IMR-90 (cell line): ENCODE measurements around the gene PPM1G. TPM values are rescaled to one million over a fixed set of nuclear protein-coding genes. Genes with fewer than 3 reads are reported as not detected.

Source experiments
- ATAC-seq: fragments of 200-7000 bp; cut with Tn5 transposase; 2 replicates; pipeline ENCODE4 v1.9.1; 2020; ENCODE audit warnings: low read depth, mild to moderate bottlenecking, moderate library complexity
- BruUV-seq: library from RNA; stranded (reverse); fragments of 400-500 nt; replicated peaks from 2 replicates; lab custom pipeline; 2021; lab: Mats Ljungman, UMichigan
- CTCF ChIA-PET: fragments of 300-600 bp; formaldehyde crosslinking; extraction: SDS; loops from one replicate; lab custom pipeline; 2021; ENCODE audit warnings: antibody characterized with exemption; lab: Yijun Ruan, JAX
- POLR2A ChIA-PET: fragments of 300-600 bp; sonication (Branson Sonifier 250); formaldehyde crosslinking; loops from one replicate; lab custom pipeline; 2022; ENCODE audit warnings: antibody characterized with exemption; ENCODE audit not compliant: unreplicated experiment; lab: Charles Lee
- DNase-seq: peaks from one replicate; pipeline ENCODE4 v3.0.0; 2013
- H2AFZ ChIP-seq: replicated peaks from 2 replicates; pipeline ENCODE3; 2013; ENCODE audit warnings: low read length, mild to moderate bottlenecking; ENCODE audit not compliant: poor library complexity
- H2AK5ac ChIP-seq: 2 replicates; pipeline ENCODE4 v1.6.1; 2013; ENCODE audit warnings: low read depth, low read length, inconsistent platforms
- H2AK9ac ChIP-seq: replicated peaks from 2 replicates; pipeline ENCODE3; 2013; ENCODE audit warnings: mild to moderate bottlenecking, low read depth, low read length, moderate library complexity; ENCODE audit not compliant: poor library complexity
- H2BK120ac ChIP-seq: 2 replicates; pipeline ENCODE4 v1.6.1; 2013; ENCODE audit warnings: low read depth, low read length, inconsistent platforms
- H2BK15ac ChIP-seq: 3 replicates; pipeline ENCODE4 v1.6.1; 2013; ENCODE audit warnings: low read depth, low read length, inconsistent platforms
- H2BK20ac ChIP-seq: 2 replicates; pipeline ENCODE4 v1.6.1; 2013; ENCODE audit warnings: low read depth, mild to moderate bottlenecking, inconsistent platforms, low read length, moderate library complexity
- H2BK5ac ChIP-seq: 2 replicates; pipeline ENCODE4 v1.6.1; 2013; ENCODE audit warnings: mild to moderate bottlenecking, low read depth, low read length, inconsistent platforms; ENCODE audit not compliant: poor library complexity, severe bottlenecking
- H3K14ac ChIP-seq: replicated peaks from 2 replicates; pipeline ENCODE4 v1.6.1; 2013; ENCODE audit warnings: low read depth, low read length, inconsistent platforms
- H3K18ac ChIP-seq: 2 replicates; pipeline ENCODE4 v1.6.1; 2013; ENCODE audit warnings: low read depth, low read length, control low read depth
- H3K23ac ChIP-seq: 2 replicates; pipeline ENCODE4 v1.6.1; 2013; ENCODE audit warnings: low read depth, low read length, inconsistent platforms
- H3K27ac ChIP-seq: 2 replicates; pipeline ENCODE4 v1.5.1; 2013; ENCODE audit warnings: mild to moderate bottlenecking, control low read depth, low read length; ENCODE audit not compliant: insufficient read depth
- H3K27me3 ChIP-seq: 2 replicates; pipeline ENCODE4 v1.6.1; 2013; ENCODE audit warnings: low read length; ENCODE audit not compliant: control insufficient read depth, insufficient read depth
- H3K36me3 ChIP-seq: 2 replicates; pipeline ENCODE4 v1.6.1; 2013; ENCODE audit warnings: low read length, mixed read lengths; ENCODE audit not compliant: control insufficient read depth, insufficient read depth
- H3K4ac ChIP-seq: 2 replicates; pipeline ENCODE4 v1.6.1; 2013; ENCODE audit warnings: low read depth, low read length, inconsistent platforms
- H3K4me1 ChIP-seq: 2 replicates; pipeline ENCODE4 v1.6.1; 2013; ENCODE audit warnings: low read length, mixed read lengths; ENCODE audit not compliant: control insufficient read depth, insufficient read depth
- H3K4me2 ChIP-seq: 2 replicates; pipeline ENCODE4 v1.6.1; 2013; ENCODE audit warnings: low read depth, mild to moderate bottlenecking, control low read depth, low read length, moderate library complexity
- H3K4me3 ChIP-seq: 2 replicates; pipeline ENCODE4 v1.5.1; 2013; ENCODE audit warnings: low read depth, mild to moderate bottlenecking, control low read depth, low read length, moderate library complexity; ENCODE audit not compliant: insufficient read depth
- H3K56ac ChIP-seq: 2 replicates; pipeline ENCODE4 v1.6.1; 2013; ENCODE audit warnings: low read length, inconsistent platforms; ENCODE audit not compliant: insufficient read depth; ENCODE audit errors: extremely low read depth
- H3K79me1 ChIP-seq, 2 experiments: 2 replicates each; pipeline ENCODE4 v1.6.1; 2013; ENCODE audit warnings: low read length in 2 of 2, inconsistent platforms in 1 of 2, low read depth in 1 of 2
- H3K9ac ChIP-seq: 2 replicates; pipeline ENCODE4 v1.6.1; 2013; ENCODE audit warnings: low read depth, low read length, control low read depth
- H3K9me1 ChIP-seq: 2 replicates; pipeline ENCODE4 v1.6.1; 2013; ENCODE audit warnings: low read length, inconsistent platforms; ENCODE audit not compliant: insufficient read depth
- H3K9me3 ChIP-seq: 2 replicates; pipeline ENCODE4 v1.6.1; 2013; ENCODE audit warnings: low read length; ENCODE audit not compliant: control insufficient read depth, insufficient read depth
- H4K20me1 ChIP-seq: 2 replicates; pipeline ENCODE4 v1.6.1; 2013; ENCODE audit warnings: low read length, inconsistent platforms; ENCODE audit not compliant: insufficient read depth
- H4K5ac ChIP-seq: 2 replicates; pipeline ENCODE4 v1.6.1; 2013; ENCODE audit warnings: mild to moderate bottlenecking, low read depth, low read length, control low read depth
- H4K8ac ChIP-seq, 2 experiments: 2 replicates each; pipeline ENCODE4 v1.6.1; 2013; ENCODE audit warnings: low read depth in 2 of 2, low read length in 2 of 2, control low read depth in 1 of 2, inconsistent platforms in 1 of 2
- H4K91ac ChIP-seq: 2 replicates; pipeline ENCODE4 v1.6.1; 2013; ENCODE audit warnings: low read depth, low read length, inconsistent platforms; ENCODE audit not compliant: insufficient read depth
- BHLHE40 ChIP-seq: fragments of 150-350 bp; IDR thresholded peaks from 2 replicates; pipeline ENCODE4 v1.6.1; 2016; ENCODE audit warnings: mild to moderate bottlenecking, low read depth, low read length
- CHD1 ChIP-seq: IDR thresholded peaks from 2 replicates; pipeline ENCODE4 v1.6.1; 2012; ENCODE audit warnings: low read depth, low read length, improper control_type of control experiment
- FOS ChIP-seq: fragments of 150-350 bp; IDR thresholded peaks from 2 replicates; pipeline ENCODE4 v1.6.1; 2016; ENCODE audit warnings: low read depth, low read length
- MAFK ChIP-seq: IDR thresholded peaks from 2 replicates; pipeline ENCODE4 v1.6.1; 2012; ENCODE audit warnings: low read depth, low read length, improper control_type of control experiment
- MAZ ChIP-seq: IDR thresholded peaks from 2 replicates; pipeline ENCODE4 v1.6.1; 2012; ENCODE audit warnings: low read depth, mild to moderate bottlenecking, low read length, improper control_type of control experiment, moderate library complexity, borderline replicate concordance
- MXI1 ChIP-seq: IDR thresholded peaks from 2 replicates; pipeline ENCODE4 v1.6.1; 2012; ENCODE audit warnings: low read depth, mild to moderate bottlenecking, low read length, moderate library complexity, borderline replicate concordance
- NFE2L2 ChIP-seq: fragments of 150-350 bp; IDR thresholded peaks from 2 replicates; pipeline ENCODE4 v1.6.1; 2016; ENCODE audit warnings: low read depth, mild to moderate bottlenecking, low read length
- POLR2A ChIP-seq: IDR thresholded peaks from 2 replicates; pipeline ENCODE4 v1.6.1; 2012; ENCODE audit warnings: mild to moderate bottlenecking, low read depth, low read length
- RCOR1 ChIP-seq: IDR thresholded peaks from 2 replicates; pipeline ENCODE4 v1.6.1; 2012; ENCODE audit warnings: mild to moderate bottlenecking, low read length, improper control_type of control experiment; ENCODE audit not compliant: insufficient replicate concordance
- RFX5 ChIP-seq: IDR thresholded peaks from 2 replicates; pipeline ENCODE4 v1.8.0; 2012; ENCODE audit warnings: low read depth, mild to moderate bottlenecking, low read length, moderate library complexity
- SMC3 ChIP-seq: fragments of 150-350 bp; IDR thresholded peaks from 2 replicates; pipeline ENCODE4 v1.6.1; 2016; ENCODE audit warnings: low read depth, mild to moderate bottlenecking, antibody characterized with exemption, low read length, moderate library complexity
- USF2 ChIP-seq: fragments of 150-350 bp; IDR thresholded peaks from 2 replicates; pipeline ENCODE4 v1.6.1; 2017; ENCODE audit warnings: mild to moderate bottlenecking, antibody characterized with exemption, low read length, low read depth
- WGBS, 2 experiments: methylation state at CpG; one replicate each; pipeline versions ENCODE4 v1.1.5 to v1.1.7; 2013; ENCODE audit warnings: missing lambda C conversion rate in 2 of 2; ENCODE audit not compliant: insufficient read length in 1 of 2; ENCODE audit errors: extremely low coverage in 2 of 2; 5-methylcytosine and 5-hydroxymethylcytosine counted together
- dilution Hi-C: fragments of 300-500 bp; cut with HindIII; formaldehyde crosslinking; loops from one replicate; pipeline ENCODE4 v1.14.3; 2018; ENCODE audit warnings: low sequenced_read_pairs; ENCODE audit not compliant: unreplicated experiment
- in situ Hi-C: fragments of 300-500 bp; cut with MboI; formaldehyde crosslinking; loops from 3 replicates; pipeline ENCODE4 v1.14.3; 2019; ENCODE audit warnings: low sequenced_read_pairs, inconsistent platforms, mixed read lengths
- intact Hi-C: fragments of 100-400 bp; cut with micrococcal nuclease; formaldehyde crosslinking; loops from 2 replicates; pipeline ENCODE4 v1.10.0; 2022
- polyA plus RNA-seq, 3 experiments: library from polyadenylated mRNA; depleted of rRNA; stranded (reverse); fragments of >200 nt; gene quantifications; 2 replicates each; pipeline ENCODE4 v1.2.3, GENCODE V29; 2012; ENCODE audit warnings: low replicate concordance in 1 of 3
- total RNA-seq: library from RNA; depleted of rRNA; stranded (reverse); fragments of >200 nt; gene quantifications from 2 replicates; pipeline ENCODE4 v1.2.3, GENCODE V29; 2012
- TF ChIP-seq, protein P1 (sequence below): conservative IDR thresholded peaks from 2 replicates; pipeline ENCODE4 v1.5.1; 2012; ENCODE audit warnings: mild to moderate bottlenecking, low read depth, low read length, improper control_type of control experiment

Gene PPM1G
- total and polyA plus RNA-seq, 2 of the 4 experiments (the other 2 are of a cell fraction): 57.6 to 95.9 TPM

- TF ChIP-seq, protein P1, sequence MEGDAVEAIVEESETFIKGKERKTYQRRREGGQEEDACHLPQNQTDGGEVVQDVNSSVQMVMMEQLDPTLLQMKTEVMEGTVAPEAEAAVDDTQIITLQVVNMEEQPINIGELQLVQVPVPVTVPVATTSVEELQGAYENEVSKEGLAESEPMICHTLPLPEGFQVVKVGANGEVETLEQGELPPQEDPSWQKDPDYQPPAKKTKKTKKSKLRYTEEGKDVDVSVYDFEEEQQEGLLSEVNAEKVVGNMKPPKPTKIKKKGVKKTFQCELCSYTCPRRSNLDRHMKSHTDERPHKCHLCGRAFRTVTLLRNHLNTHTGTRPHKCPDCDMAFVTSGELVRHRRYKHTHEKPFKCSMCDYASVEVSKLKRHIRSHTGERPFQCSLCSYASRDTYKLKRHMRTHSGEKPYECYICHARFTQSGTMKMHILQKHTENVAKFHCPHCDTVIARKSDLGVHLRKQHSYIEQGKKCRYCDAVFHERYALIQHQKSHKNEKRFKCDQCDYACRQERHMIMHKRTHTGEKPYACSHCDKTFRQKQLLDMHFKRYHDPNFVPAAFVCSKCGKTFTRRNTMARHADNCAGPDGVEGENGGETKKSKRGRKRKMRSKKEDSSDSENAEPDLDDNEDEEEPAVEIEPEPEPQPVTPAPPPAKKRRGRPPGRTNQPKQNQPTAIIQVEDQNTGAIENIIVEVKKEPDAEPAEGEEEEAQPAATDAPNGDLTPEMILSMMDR: no peak
- TF ChIP-seq CHD1 (no peak), SMC3 (no peak)
These were observed at the start of gene PPM1G (continued) for GRCh38 chr2:27409321-27410073.

DNA sequence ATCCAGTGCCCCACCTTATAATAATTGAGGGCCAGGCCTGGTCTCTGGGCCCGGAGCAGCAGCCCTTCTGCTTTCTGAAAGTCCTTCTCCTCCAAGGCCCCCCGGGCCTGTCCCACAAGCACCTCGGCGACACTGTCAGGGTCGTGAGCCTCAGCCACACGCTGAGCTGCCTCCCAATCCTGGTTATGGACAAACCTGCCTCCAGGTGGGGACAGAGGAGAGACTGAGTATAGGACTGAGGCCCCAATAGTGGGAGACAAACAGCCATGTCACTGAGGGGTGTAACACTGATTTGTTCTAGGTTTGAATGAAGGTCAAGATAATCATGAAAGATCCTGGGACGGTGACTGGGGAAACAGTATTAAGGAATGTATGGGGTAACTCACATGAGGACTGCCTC is 44.6 kb upstream of the PPM1G start:
- H3K4me2 ChIP-seq: no peak overlapping the region
- POLR2A ChIA-PET: interaction anchor here (0.6 kb wide), 1 partner anchor 8 kb away, joined by 3 read pairs; no protein-coding TSS in a partner anchor
- no peak for TF ChIP-seq CHD1
- no peak for TF ChIP-seq RCOR1
- TF ChIP-seq FOS: no peak
- no peak for TF ChIP-seq RFX5
- no peak for TF ChIP-seq MXI1
- TF ChIP-seq POLR2A: no peak
- no peak for TF ChIP-seq MAFK
- no peak for TF ChIP-seq BHLHE40
- no peak for TF ChIP-seq NFE2L2
- no peak for TF ChIP-seq MAZ
- TF ChIP-seq USF2: no peak

More for the DNA sequence above, 44.6 kb upstream of the PPM1G start:
- Histone ChIP-seq H3K9me1 (0 out of 2 replicates have a peak, but pooled peaks cover 7% of the 10 kb centered on the region), H3K4ac (no peak overlapping the region), H2BK15ac (no peak overlapping the region), H3K4me3 (no peak overlapping the region), H4K8ac (no peak overlapping the region), H2AK5ac (no peak overlapping the region), H3K79me1 (no peaks in the 10 kb centered on the region), H2BK120ac (no peak overlapping the region), H2BK5ac (no peak overlapping the region), H2AFZ (no peak overlapping the region), H3K27me3 (no peaks in the 10 kb centered on the region), H3K9me3 (no peaks in the 10 kb centered on the region), H2BK20ac (no peak overlapping the region), H3K27ac (no peak overlapping the region), H2AK9ac (no peak overlapping the region), H3K9ac (no peak overlapping the region), H3K4me1 (no peaks in the 10 kb centered on the region), H4K91ac (no peak overlapping the region), H3K18ac (no peak overlapping the region), H4K5ac (no peak overlapping the region), H3K36me3 (peaks cover 46% of the 10 kb centered on the region), H3K56ac (no peak overlapping the region), H3K23ac (no peak overlapping the region), H3K14ac (no peak overlapping the region), H4K20me1 (no peaks in the 10 kb centered on the region)
- no peak for DNase-seq
- in situ Hi-C loops: no loop called here
- WGBS, 2 experiments: no CpG with 5 or more reads among the region's 7 CpGs
- ATAC-seq: no peak
- intact Hi-C loops: no loop called here
- no TSS peak for BruUV-seq
- dilution Hi-C loops: no loop called here
- CTCF ChIA-PET: no interaction called here
